Stimulated activated CD8-positive, alpha-beta memory T cell treated with anti-CD3 and anti-CD28 coated beads, Interleukin-12 subunit alpha, Interleukin-12 subunit beta, amount 100 ng/mL, for 24 hours (primary cell): ENCODE results near the gene S100A7.
"Not testable (repeated sequence)": the region's sequence is repeated elsewhere in the genome, so short reads cannot be mapped to it uniquely, and the experiment has no call there.

ENCODE experiments used
- DNase-seq: peaks from one replicate; pipeline ENCODE4 v3.0.0-alpha.2; 2020; ENCODE audit errors: extremely low read depth

The S100A7 gene

GRCh38 chr1:153476491-153477093 lies 16.1 kb upstream of the S100A7 start:
- no peak for DNase-seq

GRCh38 chr1:153475282-153475681 lies 14.8 kb upstream of the S100A7 start:
- no peak for DNase-seq

GRCh38 chr1:153474347-153474746 lies 13.9 kb upstream of the S100A7 start:
- no peak for DNase-seq

- DNase-seq: no peak
These were observed 10.3 kb upstream of the S100A7 start for GRCh38 chr1:153470707-153471106.

GRCh38 chr1:153466908-153467307 lies 6.5 kb upstream of the S100A7 start:
- DNase-seq: no peak

- DNase-seq: peak; percentile 26
These were observed 5.6 kb upstream of the S100A7 start for GRCh38 chr1:153465811-153466636.

- DNase-seq: not testable (repeated sequence)
These were observed 2.3 kb upstream of the S100A7 start for GRCh38 chr1:153462741-153463140.

- DNase-seq: no peak
These were observed 796 bp downstream of the S100A7 start for GRCh38 chr1:153459655-153460054.

GRCh38 chr1:153456396-153456795 lies 4.1 kb downstream of the S100A7 start:
- no peak for DNase-seq

- DNase-seq: not testable (repeated sequence)
These were observed 11.6 kb downstream of the S100A7 start for GRCh38 chr1:153448851-153449250.

- no peak for DNase-seq
These were observed 12.8 kb downstream of the S100A7 start for GRCh38 chr1:153447498-153448170.

- DNase-seq: no peak
These were observed 16.4 kb downstream of the S100A7 start for GRCh38 chr1:153444078-153444477.

GRCh38 chr1:153443486-153443885 lies 17.0 kb downstream of the S100A7 start:
- DNase-seq: no peak

- no peak for DNase-seq
These were observed 19.2 kb downstream of the S100A7 start for GRCh38 chr1:153441238-153441755.

GRCh38 chr1:153439273-153439672 lies 21.2 kb downstream of the S100A7 start:
- no peak for DNase-seq

- DNase-seq: no peak
These were observed 21.9 kb downstream of the S100A7 start for GRCh38 chr1:153438599-153438998.

GRCh38 chr1:153437236-153437635 lies 23.2 kb downstream of the S100A7 start:
- DNase-seq: no peak

- DNase-seq: no peak
These were observed 25.6 kb downstream of the S100A7 start for GRCh38 chr1:153434746-153435455.

- DNase-seq: no peak
These were observed 27.4 kb downstream of the S100A7 start for GRCh38 chr1:153432874-153433681.

- DNase-seq: no peak
These were observed 28.5 kb downstream of the S100A7 start for GRCh38 chr1:153431928-153432327.

GRCh38 chr1:153431427-153431826 lies 29.0 kb downstream of the S100A7 start:
- no peak for DNase-seq
